ENCODE data around the gene SGPL1. TPM values are rescaled to one million over a fixed set of nuclear protein-coding genes. Genes with fewer than 3 reads are reported as not detected.

SGPL1 gene
- polyA plus RNA-seq, 1 donor: 49.0 TPM

DNA sequence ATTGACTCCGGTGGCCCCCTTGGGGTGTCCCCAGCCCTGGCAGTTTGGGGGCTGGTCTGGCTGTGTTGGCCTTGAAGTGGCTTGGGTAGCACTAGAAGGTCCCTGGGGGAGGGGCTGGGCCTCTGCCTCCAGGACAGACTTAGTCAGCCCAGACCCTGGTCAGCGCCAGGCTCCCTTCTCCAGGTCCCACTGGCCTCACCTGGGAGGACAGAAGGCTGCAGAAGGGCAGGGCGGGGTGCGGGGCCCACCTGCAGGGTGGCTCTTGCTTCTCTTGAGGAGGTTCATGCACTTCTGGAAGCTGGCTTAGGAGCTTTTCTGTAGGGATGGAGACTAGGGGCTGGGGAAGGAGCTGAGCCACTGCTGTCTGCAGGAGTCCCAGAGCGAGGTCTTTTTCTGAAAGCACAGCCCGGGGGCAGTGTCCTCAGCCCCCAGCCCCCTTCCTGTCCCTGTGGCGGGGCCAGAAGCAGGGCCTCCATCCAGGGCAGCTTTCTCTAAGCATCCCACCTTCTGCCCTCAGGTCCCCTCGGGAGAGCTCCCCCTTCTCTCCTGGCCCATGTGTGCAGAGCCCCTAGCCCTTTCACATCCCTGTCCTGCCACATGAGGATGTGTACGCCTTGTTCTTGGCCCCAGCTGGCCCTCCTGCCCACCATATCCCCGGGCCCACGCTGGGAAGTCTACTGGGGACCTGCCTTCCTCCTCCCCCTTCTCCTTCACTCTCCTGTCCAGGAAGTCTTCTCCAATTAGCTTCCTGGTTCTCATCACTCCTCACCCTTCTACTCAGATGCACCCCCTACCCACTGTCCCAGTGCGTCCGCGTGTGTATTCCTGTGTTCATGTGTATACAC, 41.6 kb upstream of the SGPL1 start:
- no peaks in the 10 kb centered on the region for H3K27me3 ChIP-seq (ENCODE audit: control insufficient read depth, insufficient read depth, low read length)
- H3K4me1 ChIP-seq (ENCODE audit: control insufficient read depth, insufficient read depth, low read length): peaks cover 32% of the 10 kb centered on the region
- H3K9me3 ChIP-seq (ENCODE audit: control insufficient read depth, low read depth, low read length): no peaks in the 10 kb centered on the region
- H3K27ac ChIP-seq (ENCODE audit: low read length): no peak overlapping the region
- no peaks in the 10 kb centered on the region for H3K36me3 ChIP-seq (ENCODE audit: control insufficient read depth, insufficient read depth, low read length)
- no CpG with 5 or more reads among the region's 14 CpGs for WGBS (ENCODE audit: insufficient coverage, low lambda C conversion rate)
- H3K4me3 ChIP-seq (ENCODE audit: low read length): no peak overlapping the region
- no peak for DNase-seq

DNA sequence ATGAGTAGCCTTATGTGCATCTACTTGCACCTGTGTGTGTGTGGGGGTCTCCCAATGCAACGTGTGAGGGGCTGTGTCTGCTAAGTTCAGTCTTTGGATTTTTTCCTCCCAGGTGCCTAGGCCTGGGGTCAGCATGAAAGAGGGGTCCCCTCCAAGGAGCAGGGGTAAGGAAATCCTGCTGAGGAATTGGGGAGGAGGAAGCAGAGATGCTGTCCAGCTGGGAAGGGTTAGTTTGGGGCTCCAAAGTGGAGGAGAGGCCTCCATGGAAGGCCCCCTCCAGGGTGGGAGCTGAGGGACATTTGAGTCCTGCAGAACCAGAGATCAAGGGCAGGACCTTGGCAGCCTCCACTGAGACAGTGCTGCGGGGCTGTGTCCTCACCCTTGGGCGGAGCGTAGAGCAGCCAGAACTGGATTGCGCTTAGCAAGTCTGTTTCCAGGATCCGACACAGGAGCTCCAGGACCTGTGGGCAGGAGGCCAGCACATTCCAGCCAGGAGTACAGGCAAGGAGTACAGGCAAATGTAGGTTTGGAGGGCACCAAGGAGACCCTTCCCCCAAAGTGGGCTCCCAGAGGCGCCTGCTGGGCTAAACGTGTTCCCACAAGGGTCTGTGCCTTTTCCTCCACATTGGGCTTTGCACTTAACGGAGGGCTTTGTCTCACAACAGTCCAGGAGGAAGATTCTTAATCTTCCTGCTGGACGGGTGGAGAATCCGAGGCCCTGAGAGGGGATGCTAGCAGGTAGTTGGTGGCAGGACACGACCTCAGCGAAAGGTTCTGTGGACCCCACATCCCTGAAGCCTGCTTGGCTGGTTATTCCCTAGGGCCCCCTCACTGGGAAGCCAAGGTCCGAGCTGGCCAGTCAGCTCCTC, 40.7 kb upstream of the SGPL1 start:
- H3K36me3 ChIP-seq (ENCODE audit: control insufficient read depth, insufficient read depth, low read length): no peaks in the 10 kb centered on the region
- no peaks in the 10 kb centered on the region for H3K27me3 ChIP-seq (ENCODE audit: control insufficient read depth, insufficient read depth, low read length)
- peaks cover 33% of the 10 kb centered on the region for H3K4me1 ChIP-seq (ENCODE audit: control insufficient read depth, insufficient read depth, low read length)
- no peak overlapping the region for H3K27ac ChIP-seq (ENCODE audit: low read length)
- H3K9me3 ChIP-seq (ENCODE audit: control insufficient read depth, low read depth, low read length): no peaks in the 10 kb centered on the region
- whole genome bisulfite sequencing (ENCODE audit: insufficient coverage, low lambda C conversion rate): no CpG with 5 or more reads among the region's 14 CpGs
- no peak for DNase-seq
- H3K4me3 ChIP-seq (ENCODE audit: low read length): no peak overlapping the region

DNA sequence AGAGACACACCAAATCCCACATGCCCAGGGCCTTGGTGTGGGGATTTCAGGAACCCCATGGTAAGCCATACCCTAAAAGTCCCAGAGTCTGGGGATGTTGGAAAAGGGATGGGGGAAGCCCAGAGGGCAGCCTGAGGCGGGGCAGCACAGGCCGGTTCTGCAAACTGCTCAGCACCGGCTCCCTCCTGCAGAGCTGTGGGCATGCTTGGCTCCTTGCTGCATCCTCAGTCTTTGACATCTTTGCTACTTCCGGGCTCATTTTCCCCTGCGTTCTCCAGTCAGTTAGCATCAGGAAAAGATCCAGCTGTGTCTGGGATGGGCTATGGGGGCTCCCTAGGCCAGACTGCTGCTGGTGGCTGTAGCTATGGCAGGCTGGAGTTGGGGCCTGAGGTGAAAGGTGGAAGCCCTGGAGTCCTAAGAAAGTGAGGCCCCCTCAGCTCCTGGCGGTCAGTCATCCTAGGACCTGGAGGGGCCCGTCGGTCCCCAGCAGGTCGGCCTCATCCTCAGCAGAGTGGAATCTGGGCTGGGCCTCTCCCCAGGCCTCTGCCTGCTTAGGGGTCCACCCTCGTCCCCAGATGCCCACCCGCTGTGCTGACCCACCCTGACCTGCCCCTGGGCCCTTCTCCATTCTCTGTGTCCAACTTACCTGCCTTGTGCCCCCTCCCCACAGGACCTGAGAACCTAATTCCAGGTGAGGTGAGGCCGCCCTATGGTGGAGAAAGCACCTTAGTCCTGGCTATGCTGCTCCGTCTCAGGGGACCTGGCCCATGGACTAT, 39.9 kb upstream of the SGPL1 start:
- H3K36me3 ChIP-seq (ENCODE audit: control insufficient read depth, insufficient read depth, low read length): no peaks in the 10 kb centered on the region
- peaks cover 32% of the 10 kb centered on the region for H3K4me1 ChIP-seq (ENCODE audit: control insufficient read depth, insufficient read depth, low read length)
- H3K4me3 ChIP-seq (ENCODE audit: low read length): no peak overlapping the region
- H3K27me3 ChIP-seq (ENCODE audit: control insufficient read depth, insufficient read depth, low read length): no peaks in the 10 kb centered on the region
- DNase-seq: no peak
- no peak overlapping the region for H3K27ac ChIP-seq (ENCODE audit: low read length)
- WGBS (ENCODE audit: insufficient coverage, low lambda C conversion rate): no CpG with 5 or more reads among the region's 13 CpGs
- H3K9me3 ChIP-seq (ENCODE audit: control insufficient read depth, low read depth, low read length): no peaks in the 10 kb centered on the region

DNA sequence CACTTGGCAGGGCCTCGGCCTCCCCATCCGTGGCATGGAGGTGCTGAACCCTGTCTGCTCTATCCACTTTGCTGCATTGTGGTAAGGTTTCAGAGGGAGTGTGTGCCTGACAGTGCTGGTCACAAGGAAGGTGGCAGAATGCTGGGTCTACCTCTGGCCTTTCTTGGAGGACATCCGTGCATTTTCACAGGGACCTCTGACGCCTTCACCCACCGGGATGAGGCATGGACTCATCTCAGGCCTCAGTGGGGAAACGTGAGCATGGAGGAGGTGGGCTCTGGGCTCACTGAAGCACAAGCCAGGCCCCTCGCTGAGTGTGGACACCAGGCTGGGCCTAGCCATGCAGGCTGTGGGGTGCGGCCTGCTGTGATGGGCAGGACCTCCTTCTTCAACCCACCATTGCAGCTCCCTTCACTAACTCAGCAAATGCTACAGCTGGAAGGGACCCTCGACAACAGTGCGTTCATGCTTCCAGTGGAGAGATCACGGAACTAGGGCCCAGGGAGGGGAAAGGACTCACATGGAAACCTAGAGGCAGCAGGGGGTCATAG, 39.2 kb upstream of the SGPL1 start:
- no peak overlapping the region for H3K4me3 ChIP-seq (ENCODE audit: low read length)
- H3K36me3 ChIP-seq (ENCODE audit: control insufficient read depth, insufficient read depth, low read length): no peaks in the 10 kb centered on the region
- peaks cover 32% of the 10 kb centered on the region for H3K4me1 ChIP-seq (ENCODE audit: control insufficient read depth, insufficient read depth, low read length)
- no peaks in the 10 kb centered on the region for H3K27me3 ChIP-seq (ENCODE audit: control insufficient read depth, insufficient read depth, low read length)
- H3K27ac ChIP-seq (ENCODE audit: low read length): peak overlapping the region; percentile 11
- no CpG with 5 or more reads among the region's 11 CpGs for WGBS (ENCODE audit: insufficient coverage, low lambda C conversion rate)
- DNase-seq: no peak
- H3K9me3 ChIP-seq (ENCODE audit: control insufficient read depth, low read depth, low read length): no peaks in the 10 kb centered on the region

DNA sequence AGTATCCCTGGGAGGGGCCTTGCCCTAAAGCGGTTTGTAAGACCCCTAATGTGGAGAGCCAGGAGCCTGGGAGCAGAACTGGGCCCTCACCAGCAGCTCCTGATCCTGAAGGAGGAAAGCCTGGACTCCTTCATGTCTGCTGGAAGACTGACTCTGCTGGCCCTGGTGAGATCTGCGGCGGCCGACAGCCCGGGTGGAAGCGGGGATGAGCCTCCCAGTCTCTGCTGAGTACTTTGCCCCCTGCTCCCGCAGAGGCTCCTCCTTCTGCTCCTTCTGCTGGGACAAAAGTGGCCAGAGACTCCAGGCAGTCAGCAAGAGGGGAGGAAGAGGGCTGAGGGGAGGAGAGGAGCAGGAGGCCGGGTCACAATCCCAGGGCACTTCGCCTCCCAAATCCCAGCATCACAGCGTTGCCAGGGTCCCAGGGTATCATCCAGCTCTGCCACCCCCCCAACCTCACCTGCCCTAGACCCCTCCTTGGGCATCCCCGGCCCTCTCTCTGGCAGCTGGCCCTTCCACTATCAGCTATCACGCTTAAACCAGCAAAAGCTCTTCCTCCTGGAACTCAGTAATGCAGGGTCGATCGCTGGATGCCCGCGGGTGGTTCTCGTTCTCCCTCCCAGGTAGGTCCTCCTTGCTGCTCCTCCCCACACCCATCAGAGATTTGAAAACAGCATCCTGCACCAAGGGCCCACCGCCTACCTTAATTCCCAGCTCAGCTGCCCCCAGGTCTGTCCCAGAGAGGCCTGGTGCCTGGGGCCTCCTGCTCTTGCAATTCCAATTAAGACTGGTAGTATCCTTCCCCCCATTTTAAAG, 38.5 kb upstream of the SGPL1 start:
- H3K4me3 ChIP-seq (ENCODE audit: low read length): no peak overlapping the region
- no peaks in the 10 kb centered on the region for H3K36me3 ChIP-seq (ENCODE audit: control insufficient read depth, insufficient read depth, low read length)
- DNase-seq: peak; percentile 43 to 77
- H3K9me3 ChIP-seq (ENCODE audit: control insufficient read depth, low read depth, low read length): no peaks in the 10 kb centered on the region
- H3K27ac ChIP-seq (ENCODE audit: low read length): peak overlapping the region; percentile 11
- WGBS (ENCODE audit: insufficient coverage, low lambda C conversion rate): no CpG with 5 or more reads among the region's 18 CpGs
- no peaks in the 10 kb centered on the region for H3K27me3 ChIP-seq (ENCODE audit: control insufficient read depth, insufficient read depth, low read length)
- H3K4me1 ChIP-seq (ENCODE audit: control insufficient read depth, insufficient read depth, low read length): peaks cover 32% of the 10 kb centered on the region

DNA sequence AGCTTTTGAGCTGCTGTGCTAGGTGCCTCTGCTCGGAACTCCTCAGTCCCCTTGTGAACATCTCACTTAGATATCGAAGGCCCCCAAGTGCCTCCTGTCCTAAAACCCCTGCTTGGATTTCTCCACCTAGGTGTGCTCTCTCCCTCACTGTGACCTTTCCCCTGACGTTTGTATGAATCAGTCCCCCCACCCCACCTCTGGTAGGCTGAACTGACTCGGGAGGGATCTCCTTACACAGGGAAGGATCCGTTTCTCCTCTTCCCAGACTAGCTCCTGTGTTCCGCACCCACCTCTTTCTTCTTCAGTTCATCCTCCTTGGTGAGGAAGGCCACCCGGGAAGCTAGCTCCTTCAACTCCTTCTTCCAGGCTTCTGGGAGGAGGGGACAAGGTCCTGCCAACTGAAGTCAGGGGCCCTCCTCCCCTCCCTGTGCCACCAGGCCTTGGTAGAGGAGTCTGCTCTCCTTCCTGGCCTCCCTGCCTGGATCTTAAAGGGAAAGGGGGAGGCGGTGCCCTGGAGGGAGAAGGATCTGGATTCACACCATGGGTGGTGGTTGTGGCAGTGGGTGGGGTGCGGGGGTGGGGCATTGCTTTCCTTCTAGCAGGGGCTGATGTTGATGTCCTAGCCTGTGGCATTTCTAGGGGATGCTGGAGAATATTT, 37.4 kb upstream of the SGPL1 start:
- DNase-seq: no peak
- no peaks in the 10 kb centered on the region for H3K9me3 ChIP-seq (ENCODE audit: control insufficient read depth, low read depth, low read length)
- H3K27me3 ChIP-seq (ENCODE audit: control insufficient read depth, insufficient read depth, low read length): no peaks in the 10 kb centered on the region
- H3K27ac ChIP-seq (ENCODE audit: low read length): no peak overlapping the region
- H3K4me3 ChIP-seq (ENCODE audit: low read length): no peak overlapping the region
- H3K36me3 ChIP-seq (ENCODE audit: control insufficient read depth, insufficient read depth, low read length): no peaks in the 10 kb centered on the region
- WGBS (ENCODE audit: insufficient coverage, low lambda C conversion rate): 70% methylated on average over 2 of the region's 9 CpGs
- H3K4me1 ChIP-seq (ENCODE audit: control insufficient read depth, insufficient read depth, low read length): peaks cover 32% of the 10 kb centered on the region

DNA sequence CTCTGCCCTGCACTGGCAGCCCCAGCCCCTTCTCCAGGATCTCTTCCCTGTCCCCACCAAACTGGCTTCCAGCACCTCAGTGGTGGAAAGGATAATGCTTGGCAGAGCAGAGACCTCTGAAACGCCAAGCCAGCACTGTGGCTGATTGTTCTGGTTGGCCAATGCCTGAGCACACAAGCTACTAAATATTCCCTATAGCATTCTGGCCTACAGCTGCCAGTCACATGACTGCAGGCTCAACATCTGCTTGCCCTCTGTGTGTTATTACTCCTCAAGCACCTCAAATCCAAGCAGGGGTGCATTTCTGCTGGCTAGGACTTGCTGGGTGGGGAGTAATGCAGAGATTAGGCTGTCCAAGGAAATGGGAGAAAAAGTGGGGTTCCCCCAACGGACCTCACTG, 36.7 kb upstream of the SGPL1 start:
- Histone ChIP-seq H3K36me3 (ENCODE audit: control insufficient read depth, insufficient read depth, low read length) (no peaks in the 10 kb centered on the region), H3K27me3 (ENCODE audit: control insufficient read depth, insufficient read depth, low read length) (no peaks in the 10 kb centered on the region), H3K9me3 (ENCODE audit: control insufficient read depth, low read depth, low read length) (no peaks in the 10 kb centered on the region), H3K4me3 (ENCODE audit: low read length) (no peak overlapping the region), H3K27ac (ENCODE audit: low read length) (peak overlapping the region; percentile 80), H3K4me1 (ENCODE audit: control insufficient read depth, insufficient read depth, low read length) (peaks cover 32% of the 10 kb centered on the region)
- WGBS (ENCODE audit: insufficient coverage, low lambda C conversion rate): no CpG with 5 or more reads among the region's 2 CpGs
- DNase-seq: peak in 1 of 2 donors; percentile 28

DNA sequence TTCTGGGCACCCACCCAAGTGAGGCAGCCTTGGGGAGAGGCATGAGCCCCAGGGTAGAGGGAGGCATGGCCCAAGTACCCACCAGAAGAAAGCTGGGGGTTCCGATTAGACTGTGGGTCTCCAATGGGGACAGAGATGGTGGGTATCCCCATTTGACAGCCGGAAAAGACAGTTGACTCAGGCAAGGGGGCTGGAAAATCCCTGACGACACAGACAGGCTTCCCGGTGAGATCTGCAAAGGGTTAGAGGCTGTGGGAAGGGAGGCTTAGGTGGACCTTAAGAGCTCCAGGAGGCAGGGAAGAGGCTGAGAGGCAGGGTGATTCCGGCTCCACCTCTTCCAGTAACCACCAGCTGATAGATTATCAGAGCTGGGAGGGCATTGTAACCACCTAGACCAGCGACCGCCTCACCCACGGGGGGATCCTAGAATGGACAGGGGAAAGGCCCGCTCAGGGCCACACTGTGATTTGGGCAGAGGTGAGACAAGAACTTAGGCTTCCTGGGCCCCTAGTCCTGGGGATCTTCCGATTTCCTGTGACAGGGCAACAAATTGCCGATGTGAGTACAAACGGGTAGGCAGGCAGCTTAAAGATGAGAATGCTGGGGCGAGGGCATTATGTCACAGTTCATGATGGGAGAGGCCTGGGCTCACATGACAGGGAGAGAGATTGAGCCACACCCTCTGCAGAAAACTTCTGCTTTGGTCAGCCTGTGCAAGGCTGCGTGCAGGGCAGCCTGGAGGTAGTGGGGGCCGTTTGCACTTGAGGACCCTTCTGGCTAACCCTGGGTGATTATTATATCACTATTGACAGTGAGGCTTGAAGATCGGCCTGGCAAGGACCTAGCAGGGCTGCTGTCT, 36.0 kb upstream of the SGPL1 start:
- peak overlapping the region; percentile 80 for H3K27ac ChIP-seq (ENCODE audit: low read length)
- H3K4me1 ChIP-seq (ENCODE audit: control insufficient read depth, insufficient read depth, low read length): peaks cover 32% of the 10 kb centered on the region
- no peak overlapping the region for H3K4me3 ChIP-seq (ENCODE audit: low read length)
- peak; percentile 86 to 90 for DNase-seq
- no peaks in the 10 kb centered on the region for H3K36me3 ChIP-seq (ENCODE audit: control insufficient read depth, insufficient read depth, low read length)
- no peaks in the 10 kb centered on the region for H3K9me3 ChIP-seq (ENCODE audit: control insufficient read depth, low read depth, low read length)
- no peaks in the 10 kb centered on the region for H3K27me3 ChIP-seq (ENCODE audit: control insufficient read depth, insufficient read depth, low read length)
- WGBS (ENCODE audit: insufficient coverage, low lambda C conversion rate): no CpG with 5 or more reads among the region's 16 CpGs
